OCI-LY1 (cell line): ENCODE data around the gene USP40.

Experiments
- EZH2 ChIP-seq: fragments of 200-600 bp; sonication (generic), shearing (Covaris generic); IDR thresholded peaks from 2 replicates; pipeline ENCODE4 v1.8.0; 2017; ENCODE audit warnings: borderline replicate concordance, mixed run types, mild to moderate bottlenecking, antibody characterized with exemption, low read length, moderate library complexity, mixed read lengths
- TF ChIP-seq, protein P1 (sequence below): fragments of 200-600 bp; sonication (generic), shearing (Covaris generic); IDR thresholded peaks from 2 replicates; pipeline ENCODE4 v1.5.1; 2017; ENCODE audit warnings: mild to moderate bottlenecking, antibody characterized with exemption, low read length, moderate library complexity, mixed read lengths

DNA sequence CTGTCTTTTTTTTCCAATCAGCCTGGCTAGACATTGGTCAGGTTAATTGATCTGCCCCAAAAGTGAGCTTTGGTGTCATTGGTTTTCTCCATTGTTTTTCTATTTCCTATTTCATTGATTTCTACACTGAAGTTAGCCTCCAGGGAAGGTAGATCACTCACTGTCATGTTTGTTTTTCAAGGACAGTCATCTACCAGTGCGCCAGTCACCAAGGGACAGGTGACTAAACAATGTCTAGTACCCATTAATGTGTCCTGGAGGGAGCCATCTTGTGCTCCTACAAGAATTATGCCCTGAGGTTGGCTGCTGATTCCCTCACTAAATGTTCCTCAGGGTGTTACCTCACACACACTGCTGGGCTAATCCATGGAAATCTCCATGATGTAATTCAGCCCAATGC lies 17.6 kb upstream of the USP40 start:
- TF ChIP-seq, protein P1, sequence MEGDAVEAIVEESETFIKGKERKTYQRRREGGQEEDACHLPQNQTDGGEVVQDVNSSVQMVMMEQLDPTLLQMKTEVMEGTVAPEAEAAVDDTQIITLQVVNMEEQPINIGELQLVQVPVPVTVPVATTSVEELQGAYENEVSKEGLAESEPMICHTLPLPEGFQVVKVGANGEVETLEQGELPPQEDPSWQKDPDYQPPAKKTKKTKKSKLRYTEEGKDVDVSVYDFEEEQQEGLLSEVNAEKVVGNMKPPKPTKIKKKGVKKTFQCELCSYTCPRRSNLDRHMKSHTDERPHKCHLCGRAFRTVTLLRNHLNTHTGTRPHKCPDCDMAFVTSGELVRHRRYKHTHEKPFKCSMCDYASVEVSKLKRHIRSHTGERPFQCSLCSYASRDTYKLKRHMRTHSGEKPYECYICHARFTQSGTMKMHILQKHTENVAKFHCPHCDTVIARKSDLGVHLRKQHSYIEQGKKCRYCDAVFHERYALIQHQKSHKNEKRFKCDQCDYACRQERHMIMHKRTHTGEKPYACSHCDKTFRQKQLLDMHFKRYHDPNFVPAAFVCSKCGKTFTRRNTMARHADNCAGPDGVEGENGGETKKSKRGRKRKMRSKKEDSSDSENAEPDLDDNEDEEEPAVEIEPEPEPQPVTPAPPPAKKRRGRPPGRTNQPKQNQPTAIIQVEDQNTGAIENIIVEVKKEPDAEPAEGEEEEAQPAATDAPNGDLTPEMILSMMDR = no peak
- TF ChIP-seq EZH2 = no peak
